ENCODE data around the gene JCAD. TPM values are rescaled to one million over a fixed set of nuclear protein-coding genes. Genes with fewer than 3 reads are reported as not detected.

JCAD gene
- total and polyA plus RNA-seq, 2 experiments from 2014 or later, result 17.2 to 44.3 TPM

DNA sequence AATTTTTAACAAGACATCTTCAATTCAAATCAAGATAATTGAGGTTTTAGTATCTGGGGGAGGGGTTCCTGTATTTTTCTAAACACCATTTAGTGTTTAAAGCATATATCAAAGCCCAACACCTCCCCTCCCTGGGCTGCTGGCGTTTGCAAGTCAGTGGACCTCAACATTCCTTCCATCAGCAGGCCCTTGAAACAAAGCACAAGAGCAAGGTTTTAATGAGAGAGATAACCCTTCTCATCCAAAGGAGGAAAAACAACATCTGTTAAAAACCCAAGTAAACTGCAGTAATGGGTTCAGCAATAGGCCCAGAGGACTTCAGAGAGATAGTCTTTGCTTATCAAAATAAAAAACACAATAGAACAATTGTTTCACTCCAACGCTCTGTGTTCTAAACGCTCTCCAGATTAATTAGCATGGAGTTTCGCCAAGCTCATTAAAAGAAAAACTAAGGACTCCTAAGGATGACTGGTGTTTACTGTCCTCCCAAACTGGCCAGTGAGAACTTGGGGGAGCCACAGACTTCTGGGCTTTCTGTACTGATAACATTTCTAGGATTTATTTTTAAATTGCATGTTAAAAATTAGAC lies 2.5 kb downstream of the JCAD start:
- Histone ChIP-seq H3K4me1 (ENCODE audit: low read depth) (peaks cover 37% of the 10 kb centered on the region), H3K27ac (peak overlapping the region; percentile 77), H3K4me3 (peak overlapping the region; percentile 91)

GRCh38 chr10:30056281-30056680 lies 3.1 kb downstream of the JCAD start:
- Histone ChIP-seq H3K4me3 (peak overlapping the region; percentile 91), H3K27me3 (no peaks in the 10 kb centered on the region), H3K36me3 (no peaks in the 10 kb centered on the region), H3K4me1 (ENCODE audit: low read depth) (peaks cover 37% of the 10 kb centered on the region), H3K9me3 (ENCODE audit: low read depth) (no peaks in the 10 kb centered on the region), H3K27ac (peak overlapping the region; percentile 77)
- TF ChIP-seq, protein P1, sequence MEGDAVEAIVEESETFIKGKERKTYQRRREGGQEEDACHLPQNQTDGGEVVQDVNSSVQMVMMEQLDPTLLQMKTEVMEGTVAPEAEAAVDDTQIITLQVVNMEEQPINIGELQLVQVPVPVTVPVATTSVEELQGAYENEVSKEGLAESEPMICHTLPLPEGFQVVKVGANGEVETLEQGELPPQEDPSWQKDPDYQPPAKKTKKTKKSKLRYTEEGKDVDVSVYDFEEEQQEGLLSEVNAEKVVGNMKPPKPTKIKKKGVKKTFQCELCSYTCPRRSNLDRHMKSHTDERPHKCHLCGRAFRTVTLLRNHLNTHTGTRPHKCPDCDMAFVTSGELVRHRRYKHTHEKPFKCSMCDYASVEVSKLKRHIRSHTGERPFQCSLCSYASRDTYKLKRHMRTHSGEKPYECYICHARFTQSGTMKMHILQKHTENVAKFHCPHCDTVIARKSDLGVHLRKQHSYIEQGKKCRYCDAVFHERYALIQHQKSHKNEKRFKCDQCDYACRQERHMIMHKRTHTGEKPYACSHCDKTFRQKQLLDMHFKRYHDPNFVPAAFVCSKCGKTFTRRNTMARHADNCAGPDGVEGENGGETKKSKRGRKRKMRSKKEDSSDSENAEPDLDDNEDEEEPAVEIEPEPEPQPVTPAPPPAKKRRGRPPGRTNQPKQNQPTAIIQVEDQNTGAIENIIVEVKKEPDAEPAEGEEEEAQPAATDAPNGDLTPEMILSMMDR (IDR thresholded peaks at IDR 0.05; ENCODE audit: low read depth, low read length), result no peak
- peak in 1 of 2 donors; percentile 65 for DNase-seq (ENCODE audit: low read depth in 1 of 2, low spot score in 1 of 2)

More for the DNA sequence above, 2.5 kb downstream of the JCAD start:
- H3K27me3 ChIP-seq, result no peaks in the 10 kb centered on the region
- H3K36me3 ChIP-seq, result no peaks in the 10 kb centered on the region
- TF ChIP-seq, protein P1 (IDR thresholded peaks at IDR 0.05; ENCODE audit: low read depth, low read length), result no peak
- DNase-seq (ENCODE audit: low read depth in 1 of 2, low spot score in 1 of 2), result peak in 1 of 2 donors; percentile 60
- no peaks in the 10 kb centered on the region for H3K9me3 ChIP-seq (ENCODE audit: low read depth)

DNA sequence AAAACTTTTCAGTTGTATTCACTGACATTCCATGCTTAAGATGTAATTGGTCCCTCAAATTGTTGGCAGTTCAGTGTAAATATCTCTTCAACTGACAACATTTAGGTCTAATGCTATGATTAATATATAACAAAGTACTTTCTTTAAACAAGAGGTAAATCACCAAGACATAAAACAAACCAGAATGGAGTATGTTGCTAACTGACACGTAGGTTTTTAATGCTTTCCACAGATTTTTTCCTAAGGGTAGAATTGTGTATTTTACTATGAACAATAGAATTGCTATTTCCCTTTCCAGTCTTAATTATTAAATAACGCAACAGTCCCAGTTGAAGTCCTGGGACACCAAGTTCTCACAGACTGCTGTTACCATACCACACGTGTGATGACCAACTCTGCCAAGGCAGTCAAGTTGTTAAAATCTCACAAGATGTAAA lies 4.1 kb downstream of the JCAD start:
- Histone ChIP-seq H3K4me1 (ENCODE audit: low read depth) (peaks cover 45% of the 10 kb centered on the region), H3K27ac (no peak overlapping the region), H3K36me3 (no peaks in the 10 kb centered on the region), H3K27me3 (no peaks in the 10 kb centered on the region), H3K4me3 (no peak overlapping the region), H3K9me3 (ENCODE audit: low read depth) (no peaks in the 10 kb centered on the region)
- TF ChIP-seq, protein P1 (IDR thresholded peaks at IDR 0.05; ENCODE audit: low read depth, low read length), result no peak
- no peak for DNase-seq (ENCODE audit: low read depth in 1 of 2, low spot score in 1 of 2)

DNA sequence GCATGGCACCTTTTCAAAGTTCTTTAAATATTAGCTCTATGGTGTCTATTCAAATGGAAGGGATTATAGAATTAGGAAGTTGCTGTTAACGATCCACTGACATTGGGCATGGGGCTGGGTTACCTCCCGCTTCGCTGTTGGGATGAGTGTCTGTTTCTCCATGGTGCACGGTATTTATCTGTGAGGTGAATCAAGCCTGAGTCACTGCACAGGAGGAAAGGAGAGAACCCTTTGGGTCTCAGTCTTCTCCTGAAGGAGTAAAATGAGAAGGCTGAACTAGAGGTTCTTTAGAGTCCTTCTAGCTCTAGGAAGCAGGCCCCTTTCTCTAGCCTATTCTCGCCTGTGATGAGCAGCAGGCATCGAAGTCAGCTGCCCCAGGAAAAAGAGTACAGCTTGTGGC lies 7.3 kb downstream of the JCAD start:
- no peak overlapping the region for H3K4me3 ChIP-seq
- no peaks in the 10 kb centered on the region for H3K27me3 ChIP-seq
- DNase-seq (ENCODE audit: low read depth in 1 of 2, low spot score in 1 of 2), result no peak
- TF ChIP-seq, protein P1 (IDR thresholded peaks at IDR 0.05; ENCODE audit: low read depth, low read length), result no peak
- H3K4me1 ChIP-seq (ENCODE audit: low read depth), result peaks cover 57% of the 10 kb centered on the region
- peaks cover under 1% of the 10 kb centered on the region for H3K36me3 ChIP-seq
- H3K9me3 ChIP-seq (ENCODE audit: low read depth), result no peaks in the 10 kb centered on the region
- no peak overlapping the region for H3K27ac ChIP-seq

GRCh38 chr10:30051220-30051619 lies 8.2 kb downstream of the JCAD start:
- H3K4me1 ChIP-seq (ENCODE audit: low read depth), result peaks cover 48% of the 10 kb centered on the region
- H3K27ac ChIP-seq, result no peak overlapping the region
- no peaks in the 10 kb centered on the region for H3K27me3 ChIP-seq
- TF ChIP-seq, protein P1 (IDR thresholded peaks at IDR 0.05; ENCODE audit: low read depth, low read length), result no peak
- DNase-seq (ENCODE audit: low read depth in 1 of 2, low spot score in 1 of 2), result no peak
- H3K36me3 ChIP-seq, result peaks cover 8% of the 10 kb centered on the region
- H3K9me3 ChIP-seq (ENCODE audit: low read depth), result no peaks in the 10 kb centered on the region
- H3K4me3 ChIP-seq, result no peak overlapping the region
